GM12892 (cell line): ENCODE measurements around the gene SLC5A5.
"Not testable (repeated sequence)": the region's sequence is repeated elsewhere in the genome, so short reads cannot be mapped to it uniquely, and the experiment has no call there.

Source experiments
- DNase-seq: peaks from one replicate; pipeline ENCODE4 v3.0.0; 2011; ENCODE audit not compliant: insufficient read length
- FAIRE-seq: peaks from 2 replicates; lab custom pipeline; 2011; peaks lifted over from hg19 to GRCh38; lab: Jason Lieb, UNC
- POLR2A ChIP-seq: IDR thresholded peaks from 2 replicates; pipeline ENCODE4 v1.6.1; 2011; ENCODE audit warnings: low read depth, low read length, control low read depth
- POLR2AphosphoS5 ChIP-seq: IDR thresholded peaks from 2 replicates; pipeline ENCODE4 v1.6.1; 2011; ENCODE audit warnings: low read depth, low read length, control low read depth
- TAF1 ChIP-seq: IDR thresholded peaks from 2 replicates; pipeline ENCODE4 v1.6.1; 2011; ENCODE audit warnings: low read depth, mild to moderate bottlenecking, control low read depth, low read length, borderline replicate concordance

The SLC5A5 gene

GRCh38 chr19:17883627-17884410 lies 12.1 kb downstream of the SLC5A5 start:
- no peak for TF ChIP-seq POLR2AphosphoS5
- no peak for TF ChIP-seq TAF1
- TF ChIP-seq POLR2A: no peak
- DNase-seq (no peak), FAIRE-seq (no peak)

- no peak for TF ChIP-seq POLR2AphosphoS5
- no peak for TF ChIP-seq TAF1
- no peak for TF ChIP-seq POLR2A
- peak; percentile 42 for FAIRE-seq
- no peak for DNase-seq
Observed at GRCh38 chr19:17886515-17886914, 14.8 kb downstream of the SLC5A5 start.

- not testable (repeated sequence) for FAIRE-seq, DNase-seq
Observed at GRCh38 chr19:17887221-17887620, 15.5 kb downstream of the SLC5A5 start.

- TF ChIP-seq TAF1 (no peak), POLR2AphosphoS5 (no peak), POLR2A (no peak)
- no peak for DNase-seq
- FAIRE-seq: no peak
Observed at GRCh38 chr19:17888260-17888659, 16.5 kb downstream of the SLC5A5 start.

- no peak for TF ChIP-seq POLR2AphosphoS5
- no peak for TF ChIP-seq POLR2A
- no peak for TF ChIP-seq TAF1
- FAIRE-seq: peak; percentile 24
- DNase-seq: no peak
Observed at GRCh38 chr19:17889609-17890214, 18.0 kb downstream of the SLC5A5 start.

- DNase-seq: no peak
- no peak for TF ChIP-seq POLR2AphosphoS5
- no peak for FAIRE-seq
Observed at GRCh38 chr19:17893766-17894165, 22.0 kb downstream of the SLC5A5 start.

GRCh38 chr19:17902701-17903100 lies 31.0 kb downstream of the SLC5A5 start:
- FAIRE-seq: no peak
- DNase-seq: no peak
- TF ChIP-seq POLR2A: no peak
- TF ChIP-seq POLR2AphosphoS5: no peak
- no peak for TF ChIP-seq TAF1

GRCh38 chr19:17908244-17908643 lies 36.5 kb downstream of the SLC5A5 start:
- FAIRE-seq (no peak), DNase-seq (no peak)
- TF ChIP-seq POLR2AphosphoS5: no peak
- TF ChIP-seq TAF1: no peak

- TF ChIP-seq POLR2AphosphoS5 (no peak), TAF1 (no peak), POLR2A (no peak)
- no peak for FAIRE-seq
Observed at GRCh38 chr19:17909003-17909732, 37.4 kb downstream of the SLC5A5 start.

GRCh38 chr19:17910791-17911360 lies 39.1 kb downstream of the SLC5A5 start:
- no peak for DNase-seq

More at GRCh38 chr19:17909003-17909732, 37.4 kb downstream of the SLC5A5 start:
- no peak for DNase-seq

GRCh38 chr19:17915940-17916593 lies 44.3 kb downstream of the SLC5A5 start:
- FAIRE-seq (no peak), DNase-seq (no peak)
- no peak for TF ChIP-seq POLR2AphosphoS5
- no peak for TF ChIP-seq POLR2A
- TF ChIP-seq TAF1: no peak

More at GRCh38 chr19:17910791-17911360, 39.1 kb downstream of the SLC5A5 start:
- no peak for TF ChIP-seq TAF1
- TF ChIP-seq POLR2AphosphoS5: no peak
- no peak for TF ChIP-seq POLR2A
- no peak for FAIRE-seq

- not testable (repeated sequence) for FAIRE-seq, DNase-seq
Observed at GRCh38 chr19:17918151-17918550, 46.4 kb downstream of the SLC5A5 start.

GRCh38 chr19:17919122-17919521 lies 47.4 kb downstream of the SLC5A5 start:
- not testable (repeated sequence) for DNase-seq, FAIRE-seq
